H1 (cell line): ENCODE data around the gene ZNF771. TPM values are rescaled to one million over a fixed set of nuclear protein-coding genes. Genes with fewer than 3 reads are reported as not detected.
"Not testable (repeated sequence)": the region's sequence is repeated elsewhere in the genome, so short reads cannot be mapped to it uniquely, and the experiment has no call there.

ENCODE experiments used
- CTCF ChIA-PET: fragments of 300-600 bp; sonication (Branson Sonifier 250); formaldehyde crosslinking; loops from one replicate; lab custom pipeline; 2021; ENCODE audit not compliant: partially characterized antibody; lab: Charles Lee
- POLR2A ChIA-PET: fragments of 300-600 bp; sonication (Branson Sonifier 250); formaldehyde crosslinking; loops from one replicate; lab custom pipeline; 2021; ENCODE audit warnings: inconsistent platforms; ENCODE audit not compliant: partially characterized antibody; lab: Charles Lee
- DNase-seq, 2 experiments: peaks; one replicate each; pipeline versions ENCODE4 v3.0.0 to v3.0.0-alpha.2; 2010 to 2022; ENCODE audit warnings: low spot score in 2 of 2, low read depth in 1 of 2, mixed read lengths in 1 of 2
- FAIRE-seq: peaks from 2 replicates; lab custom pipeline; 2011; peaks lifted over from hg19 to GRCh38; lab: Jason Lieb, UNC
- H2AFZ ChIP-seq: 2 replicates; pipeline ENCODE4 v1.8.1; 2012; ENCODE audit warnings: low read length, inconsistent platforms
- H2AK5ac ChIP-seq: 2 replicates; pipeline ENCODE4 v1.6.1; 2013; ENCODE audit warnings: low read depth, low read length
- H2BK120ac ChIP-seq: replicated peaks from 2 replicates; pipeline ENCODE3; 2013; ENCODE audit warnings: low read depth, low read length, inconsistent platforms
- H2BK12ac ChIP-seq: 2 replicates; pipeline ENCODE4 v1.6.1; 2013; ENCODE audit warnings: low read depth, low read length
- H2BK15ac ChIP-seq: 2 replicates; pipeline ENCODE4 v1.6.1; 2013; ENCODE audit warnings: low read length
- H2BK20ac ChIP-seq: 2 replicates; pipeline ENCODE4 v1.6.1; 2013; ENCODE audit warnings: low read length
- H2BK5ac ChIP-seq: 2 replicates; pipeline ENCODE4 v1.6.1; 2013; ENCODE audit warnings: low read depth, low read length
- H3K14ac ChIP-seq: 2 replicates; pipeline ENCODE4 v1.6.1; 2013; ENCODE audit warnings: inconsistent platforms; ENCODE audit not compliant: insufficient read length
- H3K18ac ChIP-seq: 2 replicates; pipeline ENCODE4 v1.6.1; 2013; ENCODE audit warnings: low read length; ENCODE audit errors: extremely low read depth
- H3K23ac ChIP-seq: 2 replicates; pipeline ENCODE4 v1.6.1; 2013; ENCODE audit warnings: inconsistent platforms; ENCODE audit not compliant: insufficient read length
- H3K23me2 ChIP-seq: 2 replicates; pipeline ENCODE4 v1.6.1; 2013; ENCODE audit warnings: low read depth, low read length
- H3K27ac ChIP-seq: 2 replicates; pipeline ENCODE4 v1.6.1; 2011; ENCODE audit warnings: low read depth, low read length, inconsistent platforms
- H3K27me3 ChIP-seq, 4 experiments: replicated peaks in 1 of 4; 1 replicate in 1 of 4; 2 replicates in 3 of 4; pipeline versions ENCODE4 v1.6.1 to v1.8.1; 2011 to 2013; ENCODE audit warnings: low read length in 3 of 4, mild to moderate bottlenecking in 3 of 4, inconsistent platforms in 2 of 4, mixed read lengths in 2 of 4, moderate library complexity in 1 of 4; ENCODE audit not compliant: control insufficient read depth in 3 of 4, insufficient read depth in 3 of 4; ENCODE audit errors: extremely low read depth in 1 of 4
- H3K36me3 ChIP-seq, 4 experiments: 2 replicates each; pipeline versions ENCODE4 v1.6.1 to v1.8.1; 2011 to 2013; ENCODE audit warnings: mild to moderate bottlenecking in 4 of 4, low read length in 3 of 4, moderate library complexity in 2 of 4, control low read depth in 1 of 4, inconsistent platforms in 1 of 4; ENCODE audit not compliant: insufficient read depth in 4 of 4, control insufficient read depth in 2 of 4
- H3K4ac ChIP-seq: replicated peaks from 2 replicates; pipeline ENCODE3; 2013; ENCODE audit warnings: low read length, low read depth, mixed read lengths, inconsistent platforms; ENCODE audit not compliant: insufficient read length
- H3K4me1 ChIP-seq, 4 experiments: replicated peaks in 1 of 4; 1 replicate in 1 of 4; 2 replicates in 3 of 4; pipeline versions ENCODE4 v1.6.1 to v1.8.1; 2011 to 2013; ENCODE audit warnings: low read length in 3 of 4, inconsistent platforms in 2 of 4, mixed read lengths in 1 of 4; ENCODE audit not compliant: insufficient read depth in 4 of 4, control insufficient read depth in 3 of 4
- H3K4me2 ChIP-seq, 2 experiments: 2 replicates each; pipeline versions ENCODE4 v1.6.1 to v1.8.1; 2011 to 2013; ENCODE audit warnings: low read depth in 2 of 2, low read length in 2 of 2, control low read depth in 1 of 2, inconsistent platforms in 1 of 2, mild to moderate bottlenecking in 1 of 2; ENCODE audit not compliant: insufficient read depth in 1 of 2
- H3K4me3 ChIP-seq, 4 experiments: fragments of 200-600, 300-600 bp in 1 of 4; sonication (generic), shearing (Covaris generic), sonication (Bioruptor Twin) in 1 of 4; 2 replicates each; pipeline versions ENCODE4 v1.5.1 to v1.8.1; 2011 to 2016; ENCODE audit warnings: low read length in 4 of 4, low read depth in 3 of 4, control low read depth in 2 of 4, inconsistent platforms in 2 of 4, mild to moderate bottlenecking in 2 of 4, mixed read lengths in 1 of 4, moderate library complexity in 1 of 4; ENCODE audit not compliant: insufficient read depth in 2 of 4; ENCODE audit errors: extremely low read depth in 1 of 4
- H3K56ac ChIP-seq: replicated peaks from 2 replicates; pipeline ENCODE3; 2013; ENCODE audit warnings: low read depth, mild to moderate bottlenecking, mixed read lengths, low read length, inconsistent platforms; ENCODE audit not compliant: insufficient read length
- H3K79me1 ChIP-seq: 2 replicates; pipeline ENCODE4 v1.6.1; 2013; ENCODE audit warnings: low read depth, low read length, control low read depth
- H3K79me2 ChIP-seq, 2 experiments: 2 replicates each; pipeline versions ENCODE4 v1.6.1 to v1.8.1; 2012 to 2013; ENCODE audit warnings: low read length in 2 of 2, mild to moderate bottlenecking in 2 of 2, inconsistent platforms in 1 of 2; ENCODE audit not compliant: insufficient read depth in 2 of 2, control insufficient read depth in 1 of 2
- H3K9ac ChIP-seq, 4 experiments: replicated peaks in 1 of 4; 1 replicate in 1 of 4; 2 replicates in 3 of 4; pipeline versions ENCODE4 v1.6.1 to v1.8.1; 2011 to 2013; ENCODE audit warnings: low read depth in 3 of 4, low read length in 3 of 4, control low read depth in 2 of 4, mild to moderate bottlenecking in 2 of 4, moderate library complexity in 2 of 4, inconsistent platforms in 1 of 4; ENCODE audit errors: extremely low read depth in 1 of 4
- H3K9me3 ChIP-seq, 2 experiments: 2 replicates each; pipeline versions ENCODE4 v1.6.1 to v1.8.1; 2012 to 2013; ENCODE audit warnings: mild to moderate bottlenecking in 2 of 2, moderate library complexity in 2 of 2, control low read depth in 1 of 2, inconsistent platforms in 1 of 2, low read depth in 1 of 2, low read length in 1 of 2, mixed read lengths in 1 of 2; ENCODE audit not compliant: insufficient read depth in 2 of 2
- H4K20me1 ChIP-seq, 2 experiments: replicated peaks in 1 of 2; 2 replicates each; pipeline versions ENCODE3 to v1.8.1; 2011 to 2013; ENCODE audit warnings: inconsistent platforms in 2 of 2, low read length in 2 of 2, mild to moderate bottlenecking in 1 of 2; ENCODE audit not compliant: insufficient read depth in 2 of 2, control insufficient read depth in 1 of 2
- H4K5ac ChIP-seq: 2 replicates; pipeline ENCODE4 v1.6.1; 2013; ENCODE audit warnings: low read length, low read depth, mixed read lengths, inconsistent platforms; ENCODE audit not compliant: insufficient read length
- H4K8ac ChIP-seq: 2 replicates; pipeline ENCODE4 v1.8.0; 2013; ENCODE audit warnings: mild to moderate bottlenecking, moderate library complexity, low read length, inconsistent platforms; ENCODE audit not compliant: insufficient read depth; ENCODE audit errors: extremely low read depth
- H4K91ac ChIP-seq: replicated peaks from 2 replicates; pipeline ENCODE3; 2013; ENCODE audit warnings: low read length, mixed read lengths, inconsistent platforms; ENCODE audit not compliant: insufficient read length
- CBX5 ChIP-seq: fragments of 300-800, 300-1000 bp; sonication (generic); IDR thresholded peaks from 2 replicates; pipeline ENCODE4 v1.7.1; 2016; ENCODE audit warnings: antibody characterized with exemption, low read length, low read depth
- WGBS, 2 experiments: shearing (Covaris generic) in 1 of 2; methylation state at CpG; one replicate each; pipeline versions ENCODE4 v1.1.6 to v1.1.7; 2013 to 2015; ENCODE audit warnings: low lambda C conversion rate in 2 of 2, mixed read lengths in 2 of 2, inconsistent platforms in 1 of 2, low coverage in 1 of 2, missing lambda C conversion rate in 1 of 2; ENCODE audit not compliant: insufficient replicate concordance in 2 of 2, insufficient coverage in 1 of 2, insufficient read length in 1 of 2; ENCODE audit errors: extremely low coverage in 1 of 2, missing lambda C conversion rate in 1 of 2; 5-methylcytosine and 5-hydroxymethylcytosine counted together
- polyA plus RNA-seq, 7 experiments: library from polyadenylated mRNA; depleted of rRNA in 3 of 7; stranded (reverse) in 5 of 7; unstranded in 2 of 7; fragments of >200 nt in 5 of 7; fragments of 200-250 nt in 2 of 7; gene quantifications; 1 replicate in 5 of 7; 2 replicates in 1 of 7; 4 replicates in 1 of 7; pipeline versions ENCODE4 v1.2.1 to v1.2.3, GENCODE V29; 2011 to 2013; ENCODE audit warnings: missing spikeins in 2 of 7, mixed read lengths in 2 of 7
- total RNA-seq: library from RNA; stranded (reverse); fragmentation: NEBNext Ultra II Directional; extraction: Animal tissue kit (Norgen Biotek cat#: 25700); gene quantifications from 2 replicates; pipeline ENCODE4 v1.2.1, GENCODE V29; 2021
- TF ChIP-seq, protein P1 (sequence below): IDR thresholded peaks from 2 replicates; pipeline ENCODE4 v1.6.1; 2011; ENCODE audit warnings: low read length, improper control_type of control experiment
- TF ChIP-seq, protein P2 (sequence below): IDR thresholded peaks from 2 replicates; pipeline ENCODE4 v1.6.1; 2011; ENCODE audit warnings: low read depth, mild to moderate bottlenecking, low read length; ENCODE audit not compliant: insufficient read depth

ZNF771 gene
- total and polyA plus RNA-seq, 2 of the 8 experiments (the other 6 are each of a cell fraction or from before 2014, with no cell fraction given), result 10.6 to 15.7 TPM

DNA sequence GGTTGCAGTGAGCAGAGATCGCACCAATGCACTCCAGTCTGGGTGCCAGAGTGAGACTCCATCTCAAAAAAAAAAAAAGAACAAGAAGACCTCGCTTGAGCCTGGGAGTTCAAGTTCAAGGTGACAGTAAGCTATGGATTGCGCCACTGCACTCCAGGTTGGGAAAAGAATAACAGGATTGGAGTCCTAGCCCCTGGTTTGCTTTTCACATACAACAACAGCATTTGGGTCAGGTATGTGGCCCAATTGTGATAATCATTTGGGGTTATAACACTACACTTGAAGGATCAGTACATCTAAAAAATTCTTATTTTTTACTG is 41.7 kb downstream of the ZNF771 start (continued):
- TF ChIP-seq CBX5, result no peak
- TF ChIP-seq, protein P1, sequence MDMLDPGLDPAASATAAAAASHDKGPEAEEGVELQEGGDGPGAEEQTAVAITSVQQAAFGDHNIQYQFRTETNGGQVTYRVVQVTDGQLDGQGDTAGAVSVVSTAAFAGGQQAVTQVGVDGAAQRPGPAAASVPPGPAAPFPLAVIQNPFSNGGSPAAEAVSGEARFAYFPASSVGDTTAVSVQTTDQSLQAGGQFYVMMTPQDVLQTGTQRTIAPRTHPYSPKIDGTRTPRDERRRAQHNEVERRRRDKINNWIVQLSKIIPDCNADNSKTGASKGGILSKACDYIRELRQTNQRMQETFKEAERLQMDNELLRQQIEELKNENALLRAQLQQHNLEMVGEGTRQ, result no peak
- TF ChIP-seq, protein P2, sequence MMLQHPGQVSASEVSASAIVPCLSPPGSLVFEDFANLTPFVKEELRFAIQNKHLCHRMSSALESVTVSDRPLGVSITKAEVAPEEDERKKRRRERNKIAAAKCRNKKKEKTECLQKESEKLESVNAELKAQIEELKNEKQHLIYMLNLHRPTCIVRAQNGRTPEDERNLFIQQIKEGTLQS, result no peak

DNA sequence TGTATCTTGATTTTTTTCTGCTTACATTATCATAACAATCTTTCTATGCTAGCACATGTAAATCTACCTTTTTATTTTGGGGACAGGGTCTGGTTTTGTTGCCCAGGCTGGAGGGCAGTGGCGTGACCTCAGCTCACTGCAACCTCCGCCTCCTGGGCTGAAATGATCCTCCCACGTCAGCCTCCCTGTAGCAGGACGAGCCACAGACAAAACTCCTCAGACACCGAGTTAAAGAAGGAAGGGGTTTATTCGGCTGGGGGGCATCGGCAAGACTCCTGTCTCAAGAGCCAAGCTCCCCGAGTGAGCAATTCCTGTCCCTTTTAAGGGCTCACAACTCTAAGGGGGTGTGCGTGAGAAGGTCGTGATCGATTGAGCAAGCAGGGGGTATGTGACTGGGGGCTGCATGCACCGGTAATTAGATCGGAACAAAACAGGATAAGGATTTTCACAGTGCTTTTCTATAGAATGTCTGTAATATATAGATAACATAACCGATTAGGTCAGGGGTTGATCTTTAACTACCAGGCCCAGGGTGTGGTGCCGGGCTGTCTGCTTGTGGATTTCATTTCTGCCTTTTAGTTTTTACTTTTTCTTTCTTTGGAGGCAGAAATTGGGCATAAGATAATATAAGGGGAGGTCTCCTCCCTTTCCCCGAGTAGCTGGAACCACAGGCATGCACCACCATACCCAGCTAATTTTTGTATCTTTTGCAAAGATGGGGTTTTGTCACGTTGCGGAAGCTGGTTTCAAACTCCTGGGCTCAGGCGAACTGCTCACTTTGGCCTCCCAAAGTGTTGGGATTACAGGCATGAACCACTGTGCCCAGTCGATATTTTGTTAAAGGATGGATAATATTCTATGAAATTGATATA is 45.5 kb downstream of the ZNF771 start:
- H3K14ac ChIP-seq, H2BK20ac ChIP-seq, H2BK12ac ChIP-seq, H2AFZ ChIP-seq, H3K36me3 ChIP-seq, H3K4me3 ChIP-seq, H3K9ac ChIP-seq, H3K79me2 ChIP-seq, H3K4ac ChIP-seq, DNase-seq, H4K5ac ChIP-seq, H3K79me1 ChIP-seq, H4K91ac ChIP-seq, H3K4me2 ChIP-seq, H2AK5ac ChIP-seq, H3K23ac ChIP-seq, H3K27me3 ChIP-seq, FAIRE-seq, H3K4me1 ChIP-seq, H3K56ac ChIP-seq, H4K8ac ChIP-seq, H3K23me2 ChIP-seq, H2BK15ac ChIP-seq, H4K20me1 ChIP-seq, H2BK5ac ChIP-seq, H3K27ac ChIP-seq, H3K9me3 ChIP-seq, H2BK120ac ChIP-seq, POLR2A ChIA-PET, H3K18ac ChIP-seq: not testable (repeated sequence)
- CTCF ChIA-PET, result interaction anchor here (2.1 kb wide), 1 partner anchor 162 kb away, joined by 7 read pairs; no protein-coding TSS in a partner anchor
- 92% methylated on average over 20 of the region's 20 CpGs; no CpG with 5 or more reads in 1 of the 2 experiments for WGBS, 2 experiments
